Measurements from ENCODE around the gene GYG2.
"Not testable (repeated sequence)": the region's sequence is repeated elsewhere in the genome, so short reads cannot be mapped to it uniquely, and the experiment has no call there.

The GYG2 gene

DNA sequence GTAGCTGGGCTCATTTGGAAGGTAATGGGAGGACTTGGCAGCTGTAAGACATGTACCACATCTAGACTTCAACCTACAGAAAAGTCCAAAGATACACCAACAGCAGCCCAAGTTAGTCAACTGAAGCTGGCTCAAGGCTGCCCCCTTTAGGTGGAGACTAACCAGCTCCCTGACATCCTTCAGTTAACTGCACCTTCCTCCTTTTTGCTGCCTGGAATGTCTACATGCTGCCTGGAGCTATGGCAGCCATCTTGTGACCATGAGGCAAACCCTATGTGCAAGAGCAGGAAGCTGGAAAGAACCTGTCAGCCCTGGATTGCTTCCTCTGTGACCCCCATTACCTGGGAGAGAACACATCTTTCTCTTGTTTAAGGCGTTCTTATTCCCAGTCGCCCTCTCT is 74.6 kb downstream of the GYG2 start:
- no peak for DNase-seq (ENCODE audit: low spot score in 2 of 2)
- no peak overlapping the region for H3K27ac Mint-ChIP-seq (ENCODE audit: low read depth)
- no peaks in the 10 kb centered on the region for H3K27me3 Mint-ChIP-seq
- H3K36me3 Mint-ChIP-seq (ENCODE audit: insufficient read depth), result no peaks in the 10 kb centered on the region
- ATAC-seq (replicated peaks; ENCODE audit: extremely low read depth, poor library complexity, severe bottlenecking), result no peak
- H3K9me3 Mint-ChIP-seq, result peaks cover 10% of the 10 kb centered on the region
- H3K4me1 Mint-ChIP-seq, result peaks cover 2% of the 10 kb centered on the region
- H3K4me3 Mint-ChIP-seq, result no peak overlapping the region

DNA sequence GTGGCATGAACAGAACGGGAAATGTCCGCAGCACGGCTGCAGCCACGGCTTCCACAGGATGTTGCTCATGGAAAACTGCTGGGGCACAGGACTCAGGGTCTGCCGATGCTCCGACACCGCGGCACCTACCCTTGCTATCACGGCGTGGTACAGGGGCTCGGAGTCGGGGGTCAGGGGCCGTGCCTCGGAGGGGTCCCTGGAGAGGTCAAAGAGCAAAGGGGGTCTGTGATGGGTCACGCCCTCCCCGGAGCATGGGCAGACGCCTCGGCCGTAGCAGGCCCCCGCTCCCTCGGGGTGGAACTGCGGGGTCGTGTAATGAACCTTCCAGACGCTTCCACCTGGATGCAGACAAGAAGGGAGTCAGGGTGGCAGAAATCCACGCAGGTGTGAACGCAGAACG is 78.6 kb downstream of the GYG2 start:
- Mint-ChIP-seq H3K4me3 (no peak overlapping the region), H3K36me3 (ENCODE audit: insufficient read depth) (no peaks in the 10 kb centered on the region), H3K9me3 (peaks cover 9% of the 10 kb centered on the region), H3K4me1 (no peaks in the 10 kb centered on the region), H3K27ac (ENCODE audit: low read depth) (no peak overlapping the region), H3K27me3 (no peaks in the 10 kb centered on the region)
- no peak for ATAC-seq (replicated peaks; ENCODE audit: extremely low read depth, poor library complexity, severe bottlenecking)
- DNase-seq (ENCODE audit: low spot score in 2 of 2), result no peak

DNA sequence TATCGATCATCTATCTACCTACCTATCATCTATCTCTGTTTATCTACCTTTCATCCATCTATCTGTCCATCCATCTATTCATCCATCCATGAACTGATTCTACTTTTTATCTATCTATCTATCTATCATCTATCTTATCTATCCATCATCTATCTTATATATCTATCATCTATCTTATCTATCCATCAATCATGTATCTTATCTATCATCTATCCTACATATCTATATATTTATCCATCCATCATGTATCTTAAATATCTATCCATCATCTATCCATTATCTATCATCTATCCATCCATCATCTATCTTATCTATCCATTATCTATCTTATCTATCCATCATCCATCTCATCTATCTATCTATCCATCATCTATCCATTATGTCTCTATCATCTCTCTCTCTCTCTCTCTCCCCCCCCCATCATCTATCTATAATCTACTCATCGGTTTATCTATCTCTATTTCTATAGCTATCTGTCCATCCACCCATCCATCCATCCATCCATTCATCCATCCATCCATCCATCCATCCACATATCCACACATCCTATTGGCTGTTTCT is 79.5 kb downstream of the GYG2 start:
- Mint-ChIP-seq H3K4me3 (no peak overlapping the region), H3K27ac (ENCODE audit: low read depth) (no peak overlapping the region), H3K27me3 (no peaks in the 10 kb centered on the region), H3K9me3 (peaks cover under 1% of the 10 kb centered on the region), H3K36me3 (ENCODE audit: insufficient read depth) (no peaks in the 10 kb centered on the region), H3K4me1 (no peaks in the 10 kb centered on the region)
- DNase-seq (ENCODE audit: low spot score in 2 of 2) (no peak), ATAC-seq (replicated peaks; ENCODE audit: extremely low read depth, poor library complexity, severe bottlenecking) (no peak)

DNA sequence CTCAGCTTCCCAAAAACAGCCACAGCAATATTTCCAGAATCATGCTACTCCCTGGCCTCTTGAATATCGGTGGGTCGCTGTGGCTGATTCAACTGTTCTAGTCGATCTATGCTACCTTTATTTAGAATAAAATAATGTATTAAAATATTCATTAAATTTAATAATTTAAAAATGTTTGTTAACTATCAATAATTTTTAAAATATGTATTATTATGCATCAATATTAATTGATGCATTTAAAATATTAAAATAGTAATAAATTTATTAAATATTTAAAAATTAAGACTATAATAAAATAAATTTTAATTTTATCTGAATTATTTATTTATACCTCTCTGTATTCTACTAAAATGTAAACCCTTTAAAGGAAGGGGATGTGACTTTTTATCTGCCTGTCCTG is 81.4 kb downstream of the GYG2 start:
- H3K4me1 Mint-ChIP-seq, result no peaks in the 10 kb centered on the region
- H3K27ac Mint-ChIP-seq (ENCODE audit: low read depth), result no peak overlapping the region
- H3K36me3 Mint-ChIP-seq (ENCODE audit: insufficient read depth), result no peaks in the 10 kb centered on the region
- no peaks in the 10 kb centered on the region for H3K27me3 Mint-ChIP-seq
- DNase-seq (ENCODE audit: low spot score in 2 of 2) (no peak), ATAC-seq (replicated peaks; ENCODE audit: extremely low read depth, poor library complexity, severe bottlenecking) (no peak)
- no peaks in the 10 kb centered on the region for H3K9me3 Mint-ChIP-seq
- no peak overlapping the region for H3K4me3 Mint-ChIP-seq

DNA sequence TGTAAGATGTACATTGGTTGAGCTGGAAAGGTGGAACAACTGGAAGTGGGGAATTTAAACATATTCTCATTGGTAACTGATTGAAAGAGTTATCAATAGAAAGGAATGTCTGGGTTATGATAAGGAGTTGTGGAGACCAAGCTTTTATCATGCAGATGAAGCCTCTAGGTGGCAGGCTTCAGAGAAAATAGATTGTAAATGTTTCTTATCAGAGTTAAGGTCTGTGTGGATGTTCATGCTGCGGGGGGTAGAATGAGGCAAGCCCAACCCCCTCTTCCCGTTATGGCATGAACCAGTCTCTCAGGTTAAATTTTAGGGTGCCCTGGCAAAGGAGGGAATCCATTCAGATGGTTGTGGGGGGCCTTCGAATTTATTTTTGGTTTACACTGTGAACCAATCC is 84.4 kb downstream of the GYG2 start:
- Mint-ChIP-seq H3K4me1 (no peaks in the 10 kb centered on the region), H3K9me3 (no peaks in the 10 kb centered on the region), H3K4me3 (no peak overlapping the region), H3K36me3 (ENCODE audit: insufficient read depth) (no peaks in the 10 kb centered on the region), H3K27me3 (no peaks in the 10 kb centered on the region), H3K27ac (ENCODE audit: low read depth) (no peak overlapping the region)
- ATAC-seq (replicated peaks; ENCODE audit: extremely low read depth, poor library complexity, severe bottlenecking) (no peak), DNase-seq (ENCODE audit: low spot score in 2 of 2) (no peak)

GRCh38 chrX:2917767-2918166 is 89.0 kb downstream of the GYG2 start:
- ATAC-seq (replicated peaks; ENCODE audit: extremely low read depth, poor library complexity, severe bottlenecking) (no peak), DNase-seq (ENCODE audit: low spot score in 2 of 2) (no peak)
- Mint-ChIP-seq H3K27me3 (no peaks in the 10 kb centered on the region), H3K36me3 (ENCODE audit: insufficient read depth) (peaks cover 3% of the 10 kb centered on the region), H3K27ac (ENCODE audit: low read depth) (no peak overlapping the region), H3K4me1 (no peaks in the 10 kb centered on the region), H3K4me3 (no peak overlapping the region), H3K9me3 (no peaks in the 10 kb centered on the region)

DNA sequence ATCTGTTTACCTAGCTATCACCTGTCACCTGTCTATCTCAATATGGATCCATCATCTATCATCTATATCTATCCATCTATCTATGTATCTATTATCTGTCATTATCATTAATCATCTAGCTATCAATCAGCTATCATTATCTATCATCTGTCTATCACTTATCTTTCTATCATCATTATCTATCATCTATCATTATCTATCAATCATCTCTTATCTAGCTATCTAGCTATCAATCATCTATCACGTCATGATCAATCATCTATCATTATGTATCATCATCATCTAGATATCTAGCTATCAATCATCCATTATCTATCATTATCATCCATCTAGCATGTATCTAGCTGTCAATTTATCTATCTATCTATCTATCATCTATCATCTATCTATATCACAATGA is 92.5 kb downstream of the GYG2 start:
- no peaks in the 10 kb centered on the region for H3K27me3 Mint-ChIP-seq
- H3K9me3 Mint-ChIP-seq, result no peaks in the 10 kb centered on the region
- H3K36me3 Mint-ChIP-seq (ENCODE audit: insufficient read depth), result peaks cover 3% of the 10 kb centered on the region
- no peak for ATAC-seq (replicated peaks; ENCODE audit: extremely low read depth, poor library complexity, severe bottlenecking)
- H3K4me3 Mint-ChIP-seq, result no peak overlapping the region
- DNase-seq (ENCODE audit: low spot score in 2 of 2), result no peak
- no peak overlapping the region for H3K27ac Mint-ChIP-seq (ENCODE audit: low read depth)
- no peaks in the 10 kb centered on the region for H3K4me1 Mint-ChIP-seq

- H3K36me3 Mint-ChIP-seq (ENCODE audit: insufficient read depth), result peaks cover 3% of the 10 kb centered on the region
- no peak for DNase-seq (ENCODE audit: low spot score in 2 of 2)
- H3K4me1 Mint-ChIP-seq, result no peaks in the 10 kb centered on the region
- no peak overlapping the region for H3K27ac Mint-ChIP-seq (ENCODE audit: low read depth)
- no peak for ATAC-seq (replicated peaks; ENCODE audit: extremely low read depth, poor library complexity, severe bottlenecking)
- no peak overlapping the region for H3K4me3 Mint-ChIP-seq
- H3K27me3 Mint-ChIP-seq, result no peaks in the 10 kb centered on the region
- H3K9me3 Mint-ChIP-seq, result no peaks in the 10 kb centered on the region
Observed at GRCh38 chrX:2921750-2922149, 93.0 kb downstream of the GYG2 start.

DNA sequence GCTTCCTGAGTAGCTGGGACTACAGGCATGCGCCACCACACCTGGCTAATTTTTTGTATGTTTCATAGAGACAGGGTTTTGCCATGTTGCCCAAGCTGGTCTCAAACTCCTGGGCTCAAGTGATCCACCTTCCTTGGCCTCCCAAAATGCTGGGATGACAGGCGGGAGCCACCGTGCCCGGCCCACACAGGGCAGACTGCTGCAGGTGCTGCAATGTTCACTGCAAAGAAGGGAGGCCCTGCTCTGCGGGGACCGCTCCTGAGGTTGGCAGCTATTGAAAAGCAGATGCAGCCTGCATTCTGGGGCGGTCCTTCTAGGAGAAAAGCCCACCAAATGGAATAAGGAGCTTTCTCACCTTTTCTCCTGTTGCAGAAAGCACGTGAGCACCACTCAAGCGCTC is 95.4 kb downstream of the GYG2 start:
- ATAC-seq (replicated peaks; ENCODE audit: extremely low read depth, poor library complexity, severe bottlenecking) (no peak), DNase-seq (ENCODE audit: low spot score in 2 of 2) (no peak)
- Mint-ChIP-seq H3K4me3 (no peak overlapping the region), H3K9me3 (no peaks in the 10 kb centered on the region), H3K27me3 (no peaks in the 10 kb centered on the region), H3K4me1 (no peaks in the 10 kb centered on the region), H3K36me3 (ENCODE audit: insufficient read depth) (peaks cover 5% of the 10 kb centered on the region), H3K27ac (ENCODE audit: low read depth) (no peak overlapping the region)

DNA sequence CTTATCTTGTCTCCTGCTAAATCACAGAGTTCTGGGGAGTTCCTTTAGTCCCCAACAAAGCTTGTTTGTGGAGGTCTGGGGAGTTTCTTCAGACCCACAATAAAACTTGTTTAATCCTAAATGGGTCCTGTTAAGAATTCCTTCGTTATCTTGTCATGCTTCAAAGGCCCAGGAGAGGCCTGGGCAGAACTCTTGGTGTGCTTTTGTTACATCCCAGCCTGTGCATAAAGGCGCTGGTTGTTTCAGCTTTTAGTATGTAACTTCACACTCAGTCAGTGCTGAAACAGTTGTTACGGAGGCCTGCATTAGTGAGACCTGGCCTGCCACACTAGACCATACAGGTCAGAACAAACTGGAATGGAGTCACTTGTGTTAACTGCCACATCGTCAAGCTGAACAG is 97.5 kb downstream of the GYG2 start:
- not testable (repeated sequence) for H3K27ac Mint-ChIP-seq (ENCODE audit: low read depth); H3K27me3 Mint-ChIP-seq; DNase-seq (ENCODE audit: low spot score in 2 of 2); H3K36me3 Mint-ChIP-seq (ENCODE audit: insufficient read depth); H3K4me3 Mint-ChIP-seq; ATAC-seq (replicated peaks; ENCODE audit: extremely low read depth, poor library complexity, severe bottlenecking); H3K9me3 Mint-ChIP-seq; H3K4me1 Mint-ChIP-seq

GRCh38 chrX:2926664-2927275 is 98.0 kb downstream of the GYG2 start:
- H3K9me3 Mint-ChIP-seq, result no peaks in the 10 kb centered on the region
- DNase-seq (ENCODE audit: low spot score in 2 of 2) (no peak), ATAC-seq (replicated peaks; ENCODE audit: extremely low read depth, poor library complexity, severe bottlenecking) (no peak)
- no peak overlapping the region for H3K27ac Mint-ChIP-seq (ENCODE audit: low read depth)
- H3K4me1 Mint-ChIP-seq, result no peaks in the 10 kb centered on the region
- peak overlapping the region; percentile 23 for H3K4me3 Mint-ChIP-seq
- H3K36me3 Mint-ChIP-seq (ENCODE audit: insufficient read depth), result peaks cover 4% of the 10 kb centered on the region
- no peaks in the 10 kb centered on the region for H3K27me3 Mint-ChIP-seq

GRCh38 chrX:2928191-2928582 is 99.5 kb downstream of the GYG2 start:
- Mint-ChIP-seq H3K4me3 (peak overlapping the region; percentile 81), H3K36me3 (ENCODE audit: insufficient read depth) (peaks cover 2% of the 10 kb centered on the region), H3K27ac (ENCODE audit: low read depth) (peak overlapping the region; percentile 53)

GRCh38 chrX:2928583-2929434 is 100.1 kb downstream of the GYG2 start, which contains the start of gene ARSD:
Gene ARSD (minus strand): TSS chrX:2929339. CDS start chrX:2929275, 64 bp downstream.
- H3K9me3 Mint-ChIP-seq, result no peaks in the 10 kb centered on the region
- no peak for DNase-seq (ENCODE audit: low spot score in 2 of 2)

More at GRCh38 chrX:2928191-2928582, 99.5 kb downstream of the GYG2 start:
- no peak for DNase-seq (ENCODE audit: low spot score in 2 of 2)
- no peak for ATAC-seq (replicated peaks; ENCODE audit: extremely low read depth, poor library complexity, severe bottlenecking)
- H3K27me3 Mint-ChIP-seq, result no peaks in the 10 kb centered on the region
- no peaks in the 10 kb centered on the region for H3K9me3 Mint-ChIP-seq
- H3K4me1 Mint-ChIP-seq, result no peaks in the 10 kb centered on the region

More at GRCh38 chrX:2928583-2929434, 100.1 kb downstream of the GYG2 start, which contains the start of gene ARSD:
- H3K4me1 Mint-ChIP-seq, result no peaks in the 10 kb centered on the region
- H3K36me3 Mint-ChIP-seq (ENCODE audit: insufficient read depth), result peaks cover 2% of the 10 kb centered on the region
- peak within 1 kb of the TSS; percentile 81 for H3K4me3 Mint-ChIP-seq
- H3K27ac Mint-ChIP-seq (ENCODE audit: low read depth), result peak within 1 kb of the TSS; percentile 67
- ATAC-seq (replicated peaks; ENCODE audit: extremely low read depth, poor library complexity, severe bottlenecking), result peak; percentile 78
- H3K27me3 Mint-ChIP-seq, result no peaks in the 10 kb centered on the region
